HG03108 (cell line): Measurements from ENCODE around the gene GADD45G.

ENCODE experiments used
- ATAC-seq: cut with Tn5 transposase; IDR thresholded peaks from one replicate; pipeline ENCODE4 v1.9.1; 2021; ENCODE audit warnings: moderate library complexity; ENCODE audit not compliant: unreplicated experiment

GADD45G gene

GRCh38 chr9:89592213-89592815 is 12.5 kb upstream of the GADD45G start:
- no peak for ATAC-seq

GRCh38 chr9:89592963-89593726 is 11.7 kb upstream of the GADD45G start:
- ATAC-seq: no peak

GRCh38 chr9:89593727-89594427 is 10.9 kb upstream of the GADD45G start:
- no peak for ATAC-seq

- no peak for ATAC-seq
Observed at GRCh38 chr9:89594811-89595550, 9.8 kb upstream of the GADD45G start.

- ATAC-seq: no peak
Observed at GRCh38 chr9:89595646-89596045, 9.2 kb upstream of the GADD45G start.

- ATAC-seq: no peak
Observed at GRCh38 chr9:89596937-89597555, 7.8 kb upstream of the GADD45G start.

GRCh38 chr9:89597711-89598362 is 7.0 kb upstream of the GADD45G start:
- ATAC-seq: no peak

GRCh38 chr9:89598363-89598713 is 6.5 kb upstream of the GADD45G start:
- no peak for ATAC-seq

- no peak for ATAC-seq
Observed at GRCh38 chr9:89598926-89599325, 5.9 kb upstream of the GADD45G start.

- no peak for ATAC-seq
Observed at GRCh38 chr9:89600831-89601230, 4.0 kb upstream of the GADD45G start.

- no peak for ATAC-seq
Observed at GRCh38 chr9:89601306-89601705, 3.5 kb upstream of the GADD45G start.

GRCh38 chr9:89601856-89602562 is 2.8 kb upstream of the GADD45G start:
- no peak for ATAC-seq

- ATAC-seq: no peak
Observed at GRCh38 chr9:89602978-89603766, 1.6 kb upstream of the GADD45G start.

- no peak for ATAC-seq
Observed at GRCh38 chr9:89603767-89604665, 796 bp upstream of the GADD45G start.

GRCh38 chr9:89605465-89606048 is 745 bp downstream of the GADD45G start:
- ATAC-seq: no peak

GRCh38 chr9:89606049-89606623 is 1.3 kb downstream of the GADD45G start:
- ATAC-seq: no peak

- no peak for ATAC-seq
Observed at GRCh38 chr9:89606624-89607311, 2.0 kb downstream of the GADD45G start.
